NCI-H2029 treated with DMSO at 0.1 percent for 48 hours (cell line): ENCODE measurements around the gene NXNL2.

Experiments
- DNase-seq: peaks from one replicate; lab custom pipeline; 2025; lab: John Stamatoyannopoulos, UW

Gene NXNL2

DNA sequence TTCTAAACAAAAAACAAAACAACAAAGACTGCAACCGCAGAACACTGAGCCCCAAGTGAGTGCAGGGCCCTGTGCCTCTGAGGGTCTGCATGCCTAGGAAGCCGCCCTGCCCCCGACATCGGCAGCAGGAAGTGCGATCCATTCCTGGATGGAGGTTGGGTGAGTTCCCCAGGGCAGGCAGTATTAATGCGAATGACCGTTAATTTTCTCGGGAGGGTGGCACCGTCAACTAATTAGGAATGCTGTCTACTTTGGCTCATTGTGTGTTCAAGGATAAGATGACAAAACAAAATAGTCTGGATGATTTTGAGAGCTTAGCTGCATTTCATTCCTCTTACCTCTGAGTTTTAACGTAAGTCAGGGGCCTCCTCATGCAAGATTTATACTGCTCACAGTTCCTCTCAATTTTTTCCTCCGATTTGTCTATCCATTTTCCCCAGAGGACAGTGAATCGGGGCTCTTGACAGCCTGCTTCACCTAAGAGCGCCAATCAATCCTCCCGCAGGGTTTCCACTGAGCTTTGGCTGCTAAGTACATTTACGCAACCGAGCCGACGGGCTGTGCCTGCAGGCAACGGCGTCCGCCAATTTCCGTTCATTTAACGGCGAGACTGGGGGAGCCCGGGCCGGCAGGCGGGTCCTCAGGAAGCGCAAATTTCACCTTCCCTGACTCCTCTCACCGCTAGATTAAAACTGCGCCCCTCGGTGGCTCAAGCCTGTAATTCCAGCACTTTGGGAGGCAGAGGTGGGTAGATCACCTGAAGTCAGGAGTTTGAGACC lies 2.9 kb upstream of the NXNL2 start:
- no peak for DNase-seq

DNA sequence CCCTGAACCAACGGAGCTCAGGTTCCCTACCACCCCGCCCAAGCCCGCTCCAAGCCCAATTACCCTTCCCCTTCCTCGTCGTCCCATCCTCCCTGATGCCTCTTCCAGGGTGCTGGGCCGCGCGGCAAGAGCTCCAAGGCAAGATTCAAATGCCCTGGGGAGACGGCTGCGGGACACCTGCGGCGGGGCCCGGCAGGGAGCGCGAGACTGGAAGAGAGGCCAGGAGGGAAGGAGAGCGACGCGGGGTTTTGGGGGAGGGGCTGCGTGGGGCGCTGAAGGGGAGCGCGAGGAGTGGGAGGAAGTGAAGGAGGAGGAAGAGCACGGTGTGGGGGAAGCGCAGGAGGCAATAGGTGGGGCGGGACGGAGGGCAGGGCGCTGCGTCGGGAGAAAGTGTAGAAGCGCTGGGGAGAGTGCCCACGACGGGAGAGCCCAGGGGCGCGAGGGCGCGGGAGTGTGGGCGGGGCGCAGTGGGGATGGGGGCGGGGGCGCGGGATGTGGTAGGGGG lies 975 bp upstream of the NXNL2 start:
- DNase-seq: no peak

DNA sequence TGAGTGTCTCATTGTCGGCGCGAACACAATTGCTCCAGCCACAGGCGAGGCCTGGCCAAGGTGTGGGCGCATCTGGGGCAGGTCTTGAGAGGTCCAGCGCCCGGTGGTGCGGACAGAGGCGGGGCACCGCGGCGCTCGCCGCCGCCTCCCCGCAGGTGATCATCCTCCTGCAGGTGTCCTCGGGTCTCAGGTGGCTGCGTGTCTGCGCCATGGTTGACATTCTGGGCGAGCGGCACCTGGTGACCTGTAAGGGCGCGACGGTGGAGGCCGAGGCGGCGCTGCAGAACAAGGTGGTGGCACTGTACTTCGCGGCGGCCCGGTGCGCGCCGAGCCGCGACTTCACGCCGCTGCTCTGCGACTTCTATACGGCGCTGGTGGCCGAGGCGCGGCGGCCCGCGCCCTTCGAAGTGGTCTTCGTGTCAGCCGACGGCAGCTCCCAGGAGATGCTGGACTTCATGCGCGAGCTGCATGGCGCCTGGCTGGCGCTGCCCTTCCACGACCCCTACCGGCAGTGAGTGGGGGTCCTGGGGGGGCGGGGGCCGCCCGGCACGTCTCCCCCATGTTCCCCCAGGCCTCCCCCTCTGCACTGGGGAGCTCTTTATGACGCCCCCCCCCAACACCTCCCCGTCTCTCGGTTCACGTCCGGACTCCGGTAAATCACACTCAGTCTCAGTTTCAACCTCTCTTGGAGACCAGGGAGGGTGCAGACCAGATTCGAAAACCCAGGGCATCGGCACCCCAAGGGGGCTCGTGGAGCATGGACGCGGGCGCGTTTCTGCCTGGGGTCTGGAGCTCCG lies 446 bp downstream of the NXNL2 start:
- no peak for DNase-seq

DNA sequence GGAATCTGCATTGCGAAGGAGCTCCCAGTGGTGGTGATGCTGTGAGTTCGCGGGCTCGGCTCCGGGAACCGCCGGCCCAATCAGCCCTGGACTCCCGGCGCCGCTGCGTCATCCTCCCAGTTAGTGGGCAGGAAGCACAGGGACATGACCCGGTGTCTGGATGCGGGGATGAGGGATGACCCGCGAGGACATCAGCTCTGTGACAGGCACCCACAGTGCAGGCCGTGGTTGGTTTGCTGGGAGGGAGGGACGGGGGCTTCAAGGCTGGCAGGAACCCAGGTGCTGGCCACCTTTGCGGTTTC lies 996 bp downstream of the NXNL2 start:
- DNase-seq: no peak

DNA sequence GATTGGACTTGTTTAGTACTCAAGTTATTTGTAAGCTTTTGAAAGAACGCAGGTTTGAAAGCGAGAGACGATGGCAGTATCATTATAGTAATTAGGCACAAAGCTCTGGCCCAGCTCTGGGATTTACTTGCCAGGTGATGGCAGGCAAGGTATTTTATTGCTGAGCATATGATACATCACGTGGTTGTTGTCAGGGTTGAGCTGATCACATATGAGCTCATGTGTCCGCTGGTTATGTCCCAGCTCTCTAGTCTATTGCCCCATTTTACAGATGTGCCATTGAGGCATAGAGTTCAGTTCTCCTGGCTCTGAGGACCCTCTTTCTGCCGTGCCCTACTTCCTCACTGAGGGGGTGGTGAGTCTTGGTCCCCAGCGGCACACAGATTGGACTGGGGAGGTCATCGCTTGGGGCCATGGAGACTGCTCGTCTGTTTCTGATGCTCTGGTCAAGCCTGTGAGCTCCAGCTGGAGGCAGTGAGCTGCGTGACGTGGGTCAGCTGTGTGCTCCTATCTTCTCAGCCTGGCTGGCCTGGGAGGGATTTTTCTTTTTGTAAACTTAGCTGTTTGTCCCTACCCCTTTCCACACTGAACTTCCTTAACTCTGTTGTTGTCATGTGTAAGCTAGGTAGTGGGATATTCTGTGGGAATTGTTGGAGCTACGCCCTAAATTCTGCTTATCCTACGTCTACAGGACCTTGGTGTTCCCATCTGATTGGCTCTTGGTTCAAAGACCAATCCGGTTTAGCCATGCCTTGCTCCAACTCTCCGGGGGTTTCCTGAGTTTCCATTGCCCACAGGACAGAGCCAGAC lies 2.2 kb downstream of the NXNL2 start:
- DNase-seq: no peak

DNA sequence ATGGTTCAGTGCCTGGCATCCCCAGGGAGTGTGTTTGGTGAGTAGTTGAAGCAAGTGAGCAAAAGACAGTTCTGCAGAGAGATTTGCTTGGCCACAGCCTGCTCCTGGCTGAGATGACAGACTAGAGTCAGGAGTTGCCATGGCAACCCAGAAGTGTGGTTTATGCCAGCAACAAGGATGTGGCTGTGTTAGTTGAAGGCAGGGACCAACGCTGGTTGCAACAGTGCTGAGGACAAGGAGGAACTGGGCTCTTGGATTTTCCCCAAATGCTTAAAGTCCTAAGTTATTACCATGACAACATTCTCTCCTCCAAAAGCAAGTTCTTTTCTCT lies 2.7 kb downstream of the NXNL2 start:
- no peak for DNase-seq

DNA sequence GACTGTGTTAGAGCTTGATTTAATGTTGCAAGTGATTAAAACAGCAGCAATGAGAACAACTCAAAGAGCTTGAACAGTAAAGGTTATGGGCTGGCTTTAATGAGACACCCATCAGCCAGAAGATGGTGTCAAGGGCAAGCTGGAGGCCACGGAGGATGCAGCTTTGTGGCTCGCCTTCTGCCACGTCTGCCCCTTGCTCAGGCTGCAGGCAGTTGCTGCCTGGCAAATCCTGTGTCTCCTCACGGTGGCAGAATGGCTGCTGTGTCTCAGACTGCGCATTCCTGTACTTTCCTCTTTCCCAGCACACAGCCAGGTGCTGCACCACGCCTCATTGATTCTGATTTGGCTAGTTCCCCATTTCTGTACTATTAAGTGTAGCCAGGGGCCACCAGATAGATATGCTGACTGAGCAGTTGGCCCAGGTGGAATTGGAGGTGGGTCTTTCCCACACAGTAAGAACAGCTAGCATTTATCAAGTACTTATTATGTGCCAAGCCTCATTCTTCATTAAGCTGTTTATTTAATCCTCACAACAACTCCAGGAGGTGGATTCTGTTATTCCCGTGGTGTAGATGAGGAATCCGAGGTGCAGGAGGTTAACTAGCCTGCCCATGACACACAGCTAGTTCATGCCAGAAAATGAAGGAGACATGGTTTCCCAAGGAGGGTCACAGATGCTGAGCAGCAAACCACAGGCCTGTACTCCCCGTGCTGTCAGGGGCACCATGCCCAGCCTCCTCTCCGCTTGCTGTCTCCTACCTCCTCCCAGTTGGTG lies 3.5 kb downstream of the NXNL2 start:
- no peak for DNase-seq

DNA sequence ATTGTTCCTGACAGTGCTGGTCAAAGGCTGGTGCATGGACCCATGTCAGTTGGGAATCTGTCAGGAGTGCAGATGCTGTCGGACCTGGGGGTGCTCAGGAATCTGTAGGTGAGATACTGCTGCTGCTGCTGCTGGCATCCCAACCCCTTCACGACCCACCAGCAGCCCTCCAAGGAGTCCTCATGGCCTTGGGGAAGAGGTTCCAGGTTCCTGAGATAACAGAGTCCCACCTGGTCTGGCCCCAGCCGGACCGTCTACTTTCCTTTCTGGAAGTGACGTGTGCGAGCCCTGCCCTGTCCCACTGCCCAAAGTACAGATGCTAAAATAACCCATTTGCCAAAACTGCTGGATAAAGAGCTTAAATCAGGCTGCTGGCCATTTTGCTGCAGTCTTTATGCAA lies 4.3 kb downstream of the NXNL2 start:
- DNase-seq: no peak

DNA sequence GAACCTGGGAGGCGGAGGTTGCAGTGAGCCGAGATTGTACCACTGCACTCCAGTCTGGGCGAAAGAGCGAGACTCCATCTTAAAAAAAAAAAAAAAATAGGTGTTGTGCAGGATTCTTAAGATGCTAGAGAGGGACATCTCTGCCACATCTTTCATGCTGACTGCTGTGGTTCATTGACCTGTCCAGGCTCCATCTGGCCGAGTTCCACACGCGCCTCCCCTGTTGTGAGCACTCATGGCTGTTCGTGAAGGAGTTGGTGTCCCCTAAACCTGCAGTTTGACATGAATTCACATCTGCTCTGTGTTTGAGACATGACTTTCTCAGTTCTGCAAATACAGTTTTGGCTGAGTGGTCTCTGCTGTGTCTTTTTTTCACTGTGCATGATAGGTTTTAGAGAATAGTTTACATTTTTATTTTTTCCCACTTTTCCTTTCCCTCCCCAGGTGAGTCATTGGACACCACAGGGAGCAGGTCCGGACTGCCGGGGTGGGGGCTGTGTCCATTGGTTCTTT lies 5.3 kb downstream of the NXNL2 start:
- DNase-seq: no peak

DNA sequence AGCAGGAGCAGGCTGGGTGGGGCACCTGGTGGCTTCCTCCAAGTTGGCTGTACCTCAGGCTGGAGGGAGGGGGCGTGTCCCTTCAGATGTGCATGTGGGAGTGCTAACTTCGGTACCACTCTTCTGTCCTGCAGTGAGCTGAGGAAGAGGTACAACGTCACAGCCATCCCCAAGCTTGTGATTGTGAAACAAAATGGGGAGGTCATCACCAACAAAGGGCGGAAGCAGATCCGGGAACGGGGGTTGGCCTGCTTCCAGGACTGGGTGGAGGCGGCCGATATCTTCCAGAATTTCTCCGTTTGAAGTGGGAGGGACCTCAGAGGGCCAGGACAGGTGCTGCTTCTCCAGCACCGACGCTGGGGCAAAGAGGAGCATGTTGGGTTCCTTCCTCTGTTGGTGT lies 9.3 kb downstream of the NXNL2 start:
- DNase-seq: no peak

DNA sequence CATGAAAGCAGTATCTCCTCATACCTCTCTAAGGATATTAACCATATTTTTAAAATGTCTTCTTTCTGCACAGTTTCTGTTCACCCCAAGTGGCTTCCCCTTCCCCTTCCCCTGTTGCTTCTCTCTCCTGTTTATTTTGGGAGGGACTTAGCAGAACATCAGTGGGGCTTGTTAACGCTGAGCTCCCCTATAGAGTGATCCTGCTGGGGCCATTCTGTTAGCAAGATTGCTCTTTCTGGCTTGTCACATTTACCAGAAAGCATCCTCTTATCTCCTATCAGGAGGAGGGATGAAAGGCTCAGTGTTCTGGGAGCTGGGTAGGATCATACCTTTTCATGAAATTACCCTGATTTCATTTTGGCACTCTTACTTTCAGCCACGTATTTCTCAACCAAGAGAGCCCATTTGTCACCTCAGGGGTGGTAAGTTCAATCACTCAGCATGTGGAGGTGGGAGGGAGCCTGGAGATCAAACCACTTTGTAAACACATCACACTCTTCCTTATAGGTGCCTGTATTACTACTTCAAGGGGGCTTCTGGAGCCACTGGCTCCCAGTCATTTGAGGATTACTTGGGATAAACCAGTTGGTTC lies 16.7 kb downstream of the NXNL2 start:
- no peak for DNase-seq

DNA sequence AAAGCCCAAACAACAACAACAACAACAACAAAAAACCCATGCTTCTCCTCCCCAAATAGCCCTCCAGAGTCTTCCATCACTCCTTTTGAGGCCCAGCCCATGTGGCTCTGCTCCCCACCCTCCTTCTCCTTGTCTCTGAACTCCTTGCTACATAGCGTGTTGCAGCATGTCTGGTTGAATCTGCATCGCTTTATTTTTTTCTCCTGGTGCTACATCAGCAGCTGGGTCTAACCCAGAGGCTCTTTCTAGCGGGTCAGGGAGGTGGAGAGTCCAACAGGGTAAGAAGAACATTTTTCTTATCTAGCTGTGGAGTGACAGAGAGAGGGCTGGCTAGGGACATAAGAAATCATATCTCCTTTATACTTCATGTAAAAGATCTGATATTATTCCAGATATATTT lies 18.4 kb downstream of the NXNL2 start:
- no peak for DNase-seq

DNA sequence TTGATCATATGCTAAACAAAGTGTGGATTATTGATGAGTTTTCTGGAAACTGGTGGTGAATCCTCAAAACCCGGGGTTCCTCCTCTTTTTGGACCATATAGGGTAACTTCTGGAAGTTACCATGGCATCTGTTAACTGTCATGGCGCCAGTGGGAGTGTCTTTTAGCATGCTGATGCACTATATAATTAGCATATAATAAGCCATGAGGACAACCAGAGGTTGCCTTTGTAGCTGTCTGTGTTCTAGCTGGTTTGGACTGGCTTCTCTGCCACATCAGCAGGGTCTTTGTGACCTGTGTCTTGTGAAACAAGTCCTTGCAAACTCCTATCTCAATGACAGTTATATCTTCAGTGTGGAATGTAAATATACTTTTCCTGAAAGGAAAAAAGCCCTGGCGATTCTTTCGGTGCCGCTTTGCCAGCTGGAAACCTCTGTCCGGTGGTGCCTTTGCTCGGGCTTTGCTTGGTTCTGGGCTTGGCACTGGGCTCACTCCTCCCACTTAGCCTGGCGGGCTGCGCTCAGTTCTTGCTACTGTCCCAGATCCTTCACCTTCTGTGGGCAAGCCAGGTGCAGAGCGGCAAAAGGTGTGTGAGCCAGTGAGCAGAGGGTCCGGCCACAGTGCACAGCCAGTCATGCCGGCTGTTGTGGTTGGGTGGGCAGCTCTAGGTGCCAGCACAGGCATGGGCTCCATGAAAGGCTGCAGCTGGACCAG lies 20.4 kb downstream of the NXNL2 start:
- DNase-seq: no peak

DNA sequence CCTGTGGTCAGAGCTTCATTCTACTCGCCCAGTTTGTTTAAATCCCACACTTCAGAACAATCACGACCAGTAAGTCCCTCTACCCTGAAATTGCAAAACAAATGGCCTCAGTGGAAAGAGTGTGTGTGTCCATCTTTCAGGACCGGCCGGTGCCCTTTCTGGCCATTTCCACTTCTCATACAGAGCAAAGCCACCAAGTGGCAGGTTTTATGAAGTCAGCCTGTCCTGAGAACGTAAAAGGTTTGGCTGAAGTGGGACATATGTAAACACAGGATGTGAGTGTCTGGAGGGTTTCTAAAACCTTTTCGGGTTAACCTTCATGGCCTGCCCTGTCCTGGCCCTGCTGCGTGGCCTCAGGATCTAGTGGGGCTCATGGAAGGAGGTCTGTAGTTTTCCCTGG lies 24.7 kb downstream of the NXNL2 start:
- no peak for DNase-seq

DNA sequence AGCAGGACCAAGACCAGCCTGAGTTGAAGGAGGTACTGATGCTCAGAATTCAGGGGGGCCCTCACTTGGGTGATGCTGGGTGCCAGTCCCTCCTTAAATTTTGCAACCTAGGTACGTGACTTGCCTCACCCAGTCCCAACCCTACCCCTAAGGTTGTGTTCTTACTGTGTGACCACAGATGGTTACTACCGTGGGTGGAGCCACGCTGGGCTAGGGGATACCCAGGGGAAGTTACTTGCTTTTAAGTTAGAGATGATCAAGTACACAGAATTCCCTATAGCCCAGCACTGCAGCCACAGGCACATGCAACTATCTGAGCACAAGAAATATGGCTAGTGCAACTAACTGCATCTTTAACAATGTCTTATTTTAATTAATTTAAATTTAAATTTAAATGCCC lies 32.9 kb downstream of the NXNL2 start:
- no peak for DNase-seq

DNA sequence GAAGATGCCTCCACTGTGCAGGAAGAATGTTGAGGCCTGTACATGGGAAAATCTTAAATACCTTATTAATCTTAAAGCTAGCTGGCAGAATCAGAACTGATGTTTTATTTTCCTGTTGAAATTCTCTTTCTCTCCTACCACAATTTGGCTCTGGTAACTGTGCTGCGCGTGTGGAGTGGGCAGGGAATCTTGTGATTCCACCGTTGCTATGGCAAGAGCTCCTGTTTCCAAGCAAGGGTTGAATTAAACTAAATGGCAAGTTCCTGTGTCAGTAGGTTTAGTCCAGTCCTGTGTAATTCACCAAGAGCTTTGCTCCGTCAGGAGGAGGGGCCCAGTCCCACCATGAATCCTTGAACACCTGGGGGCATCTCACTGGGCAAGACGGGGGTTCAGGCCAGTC lies 36.4 kb downstream of the NXNL2 start:
- no peak for DNase-seq

DNA sequence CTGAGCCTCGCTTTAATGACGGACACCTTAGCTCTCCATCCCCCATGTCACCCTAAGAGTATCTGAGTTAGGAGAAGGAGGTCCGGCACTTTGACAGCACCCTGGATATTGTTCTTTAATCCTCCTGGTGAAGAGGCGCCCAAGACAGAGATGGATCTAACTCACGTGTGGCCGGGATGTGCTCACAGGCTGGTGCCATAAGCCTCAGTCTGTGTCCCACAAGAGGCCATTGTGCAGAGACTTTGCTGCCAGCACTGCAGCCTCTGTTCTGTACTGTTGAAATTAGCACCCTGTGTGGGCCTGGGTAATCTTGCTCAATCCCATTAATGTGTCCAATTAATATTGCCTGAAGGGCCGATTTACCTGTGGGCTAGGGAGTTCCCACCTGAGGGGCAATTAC lies 37.7 kb downstream of the NXNL2 start:
- DNase-seq: no peak

DNA sequence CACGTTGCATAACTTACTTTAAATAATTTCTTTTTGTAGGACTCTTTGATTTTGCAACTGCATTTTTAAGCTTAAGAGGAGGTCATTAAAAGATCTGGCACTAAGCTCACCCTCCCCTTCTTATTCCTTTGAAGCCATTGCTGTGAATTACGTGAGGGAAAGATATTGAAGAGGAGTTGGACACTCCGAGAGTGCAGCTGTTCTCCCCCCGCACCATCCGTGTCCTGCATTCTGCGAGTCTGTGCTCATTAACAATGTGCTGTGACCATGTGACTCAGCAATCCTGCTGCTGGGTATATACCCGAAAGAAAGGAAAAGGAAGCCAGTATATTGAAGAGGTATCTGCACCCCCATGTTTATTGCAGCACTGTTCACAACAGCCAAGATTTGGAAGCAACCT lies 40.0 kb downstream of the NXNL2 start:
- no peak for DNase-seq

DNA sequence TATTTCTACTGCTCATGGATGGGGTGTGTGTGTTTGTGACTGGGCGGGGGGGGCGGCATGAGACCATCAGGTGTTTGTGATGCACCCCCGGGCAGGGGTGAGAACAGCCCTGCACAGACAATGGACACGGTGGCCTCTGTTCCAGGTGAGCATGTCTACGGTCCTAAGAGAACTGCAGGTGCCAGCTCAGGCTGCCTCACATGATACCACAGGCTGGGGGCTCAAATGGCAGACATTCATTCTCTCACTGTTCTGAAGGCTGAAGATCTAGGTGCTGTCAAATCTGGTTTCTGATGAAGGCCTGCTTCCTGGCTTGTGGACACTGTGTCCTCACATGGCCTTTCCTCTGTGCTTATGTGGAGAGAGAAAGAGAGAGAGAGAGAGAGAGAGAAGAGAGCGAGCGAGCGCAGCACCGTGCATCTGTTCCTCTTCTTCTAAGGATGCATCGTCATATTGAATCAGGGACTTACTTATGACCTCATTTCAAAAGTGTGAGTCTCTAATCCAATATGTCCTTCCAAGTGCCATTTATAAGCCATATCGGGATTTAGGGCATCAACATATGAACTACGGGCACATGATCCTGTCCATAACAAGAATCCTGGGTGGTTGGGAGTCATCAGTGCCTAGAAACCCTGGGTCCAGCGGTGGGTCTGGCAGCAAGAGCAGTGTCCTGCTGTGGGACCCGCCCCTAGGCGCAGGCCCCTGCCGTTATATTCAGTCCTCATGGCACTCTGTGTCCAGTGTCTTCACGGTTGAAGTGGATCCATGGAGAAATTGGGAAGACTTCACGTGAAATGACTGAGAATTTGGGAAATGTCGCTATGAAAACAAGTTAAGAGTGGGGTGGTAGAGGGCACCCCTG lies 42.5 kb downstream of the NXNL2 start:
- DNase-seq: no peak
